Psoas muscle (tissue), 8 donors: Measurements from ENCODE around the gene F3. TPM values are rescaled to one million over a fixed set of nuclear protein-coding genes. Genes with fewer than 3 reads are reported as not detected.

Experiments
- ATAC-seq, 4 donors: fragments of 200-7000 bp; cut with Tn5 transposase; one replicate each; pipeline ENCODE4 v1.9.1; 2020; ENCODE audit warnings: moderate library complexity in 3 of 4, mild to moderate bottlenecking in 2 of 4
- DNase-seq, 2 donors: peaks; one replicate each; pipeline ENCODE4 v3.0.0-alpha.2; 2020
- H3K27ac ChIP-seq: fragments of 200-600 bp; one replicate; pipeline ENCODE4 v1.8.0; 2022
- H3K27me3 ChIP-seq, 3 donors: fragments of 200-600 bp in 1 of 3; one replicate each; pipeline versions ENCODE4 v1.6.1 to v1.8.0; 2013 to 2022; ENCODE audit warnings: low read length in 2 of 3, mild to moderate bottlenecking in 2 of 3, moderate library complexity in 1 of 3; ENCODE audit not compliant: insufficient read depth in 3 of 3
- H3K36me3 ChIP-seq, 2 donors: fragments of 200-600 bp in 1 of 2; one replicate each; pipeline versions ENCODE4 v1.6.1 to v1.8.0; 2013 to 2022; ENCODE audit warnings: low read depth in 1 of 2, mild to moderate bottlenecking in 1 of 2, moderate library complexity in 1 of 2; ENCODE audit not compliant: insufficient read depth in 1 of 2
- H3K4me1 ChIP-seq: fragments of 200-600 bp; one replicate; pipeline ENCODE4 v1.8.0; 2022
- H3K4me3 ChIP-seq: fragments of 200-600 bp; one replicate; pipeline ENCODE4 v1.8.0; 2022; ENCODE audit warnings: mild to moderate bottlenecking
- H3K9me3 ChIP-seq: fragments of 200-600 bp; one replicate; pipeline ENCODE4 v1.8.0; 2022
- WGBS, 3 donors: extraction: QIAGEN DNeasy Blood & Tissue Kit; methylation state at CpG; one replicate each; pipeline versions ENCODE4 v1.1.6 to v1.1.7; 2013; 5-methylcytosine and 5-hydroxymethylcytosine counted together
- intact Hi-C, 2 donors: fragments of 100-400 bp; cut with DNase I; formaldehyde crosslinking; loops; one replicate each; pipeline versions ENCODE4 v1.11.0 to v1.14.2; 2022
- polyA plus RNA-seq, 3 donors: library from polyadenylated mRNA; stranded (reverse); fragments of 200-250 nt; gene quantifications; one replicate each; pipeline ENCODE4 v1.2.3, GENCODE V29; 2013
- total RNA-seq, 4 donors: library from RNA; stranded (reverse); fragmentation: NEBNext Ultra II Directional in 2 of 4; extraction: Animal tissue kit (Norgen Biotek cat#: 25700) in 2 of 4; gene quantifications; one replicate each; pipeline versions ENCODE4 v1.2.1 to v1.2.4, GENCODE V29; 2021 to 2023
- TF ChIP-seq, protein P1 (sequence below): fragments of 200-600 bp; IDR thresholded peaks from one replicate; pipeline ENCODE4 v1.8.0; 2022; ENCODE audit warnings: antibody characterized with exemption
- donor health status: healthy with polysubstance abuse.
- donor health status: DM: no; HTN: no; CAD: no; lungs with moderate emphysema.
- donor health status: Bipolar disorder and iron deficiency.
- donor health status: healthy.
- donor health status: DM: yes; HTN: yes; CAD: no.
- donor health status: DM: no; HTN: no; CAD: no.
- donor health status: DM: no; HTN: no; CAD: no.
- donor health status: DM: yes; HTN: yes; CAD: no.

The F3 gene
- total and polyA plus RNA-seq, 7 donors = 1.5 to 5.8 (median 3.8) TPM

DNA sequence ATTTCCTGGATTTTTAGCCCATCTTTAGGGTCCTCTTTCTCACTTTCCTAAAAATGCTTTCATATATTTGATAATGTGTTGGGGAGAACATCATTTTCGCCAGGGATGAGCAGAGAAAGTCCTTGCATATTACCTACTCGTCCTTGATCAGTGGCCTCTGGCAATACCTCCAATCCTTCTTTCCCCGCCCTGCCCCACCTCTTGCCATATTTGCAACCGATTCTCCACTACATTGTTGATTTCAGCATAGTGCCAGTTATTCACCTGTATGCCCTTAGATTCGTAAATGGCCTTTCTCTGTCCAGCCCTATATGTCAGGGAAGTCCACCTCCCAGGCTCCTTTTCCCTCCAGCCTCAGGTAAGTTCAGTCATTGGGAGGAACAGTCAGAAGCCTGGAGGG, 13.5 kb upstream of the F3 start:
- Histone ChIP-seq H3K4me3 (no peak overlapping the region), H3K4me1 (no peaks in the 10 kb centered on the region), H3K27ac (no peak overlapping the region), H3K9me3 (no peaks in the 10 kb centered on the region), H3K27me3 (peaks cover 0 to 8% (median 0%) of the 10 kb centered on the region in 3 donors), H3K36me3 (no peaks in the 10 kb centered on the region)
- DNase-seq = no peak
- no peak for ATAC-seq
- WGBS, 3 donors = 89 to 94% (median 91%) methylated on average over 5 of the region's 5 CpGs
- TF ChIP-seq, protein P1, sequence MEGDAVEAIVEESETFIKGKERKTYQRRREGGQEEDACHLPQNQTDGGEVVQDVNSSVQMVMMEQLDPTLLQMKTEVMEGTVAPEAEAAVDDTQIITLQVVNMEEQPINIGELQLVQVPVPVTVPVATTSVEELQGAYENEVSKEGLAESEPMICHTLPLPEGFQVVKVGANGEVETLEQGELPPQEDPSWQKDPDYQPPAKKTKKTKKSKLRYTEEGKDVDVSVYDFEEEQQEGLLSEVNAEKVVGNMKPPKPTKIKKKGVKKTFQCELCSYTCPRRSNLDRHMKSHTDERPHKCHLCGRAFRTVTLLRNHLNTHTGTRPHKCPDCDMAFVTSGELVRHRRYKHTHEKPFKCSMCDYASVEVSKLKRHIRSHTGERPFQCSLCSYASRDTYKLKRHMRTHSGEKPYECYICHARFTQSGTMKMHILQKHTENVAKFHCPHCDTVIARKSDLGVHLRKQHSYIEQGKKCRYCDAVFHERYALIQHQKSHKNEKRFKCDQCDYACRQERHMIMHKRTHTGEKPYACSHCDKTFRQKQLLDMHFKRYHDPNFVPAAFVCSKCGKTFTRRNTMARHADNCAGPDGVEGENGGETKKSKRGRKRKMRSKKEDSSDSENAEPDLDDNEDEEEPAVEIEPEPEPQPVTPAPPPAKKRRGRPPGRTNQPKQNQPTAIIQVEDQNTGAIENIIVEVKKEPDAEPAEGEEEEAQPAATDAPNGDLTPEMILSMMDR = no peak
- intact Hi-C loops = no loop called here

DNA sequence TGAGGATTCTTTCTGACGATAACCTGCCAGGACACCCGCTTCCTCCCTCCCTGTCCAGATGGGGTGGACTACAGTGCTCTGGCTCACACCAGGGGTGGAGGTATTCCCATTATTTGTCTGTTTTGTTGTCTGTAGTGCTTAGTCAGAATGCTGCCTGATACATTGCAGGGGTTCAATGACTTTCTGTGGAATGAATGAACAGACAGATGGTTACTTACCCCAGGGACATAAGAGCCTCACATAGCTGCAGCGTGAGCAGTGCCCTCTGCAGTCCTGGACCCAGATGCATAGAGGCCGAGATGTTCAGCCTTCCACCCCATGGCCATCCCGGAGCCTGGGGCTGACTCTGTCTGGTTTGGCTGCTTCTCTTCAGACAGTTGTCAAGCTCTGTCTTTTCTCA, 13.0 kb upstream of the F3 start:
- no peak overlapping the region for H3K27ac ChIP-seq
- 39 to 53% (median 52%) methylated on average over 5 of the region's 5 CpGs for WGBS, 3 donors
- no peak overlapping the region for H3K4me3 ChIP-seq
- H3K4me1 ChIP-seq = no peaks in the 10 kb centered on the region
- H3K36me3 ChIP-seq = no peaks in the 10 kb centered on the region
- TF ChIP-seq, protein P1 = no peak
- H3K27me3 ChIP-seq = peaks cover 0 to 8% (median 0%) of the 10 kb centered on the region in 3 donors
- intact Hi-C loops = no loop called here
- no peak for ATAC-seq
- H3K9me3 ChIP-seq = no peaks in the 10 kb centered on the region
- DNase-seq = no peak

DNA sequence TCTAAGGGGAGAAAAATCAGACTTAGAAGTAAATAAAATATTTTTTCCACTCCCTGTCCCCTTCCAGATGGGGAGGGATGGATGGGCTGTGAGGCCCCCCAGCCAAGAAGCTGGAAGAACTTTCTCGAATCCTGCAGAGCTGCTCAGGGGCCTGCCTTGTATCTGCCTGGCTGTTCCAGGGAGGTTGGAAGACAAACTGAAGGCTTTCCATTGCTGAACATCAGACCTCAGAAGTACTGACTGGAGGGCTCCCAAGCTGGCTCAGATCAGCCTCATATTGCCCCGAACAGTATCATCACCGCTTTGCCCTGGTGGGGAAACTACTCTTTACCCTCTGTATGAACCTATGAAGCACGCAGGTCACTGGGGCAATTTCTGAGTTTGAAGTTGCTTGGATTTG, 12.4 kb upstream of the F3 start:
- intact Hi-C loops = no loop called here
- 71 to 83% (median 73%) methylated on average over 4 of the region's 4 CpGs for WGBS, 3 donors
- H3K9me3 ChIP-seq = no peaks in the 10 kb centered on the region
- H3K27ac ChIP-seq = no peak overlapping the region
- ATAC-seq = no peak
- no peak for DNase-seq
- peaks cover 0 to 14% (median 0%) of the 10 kb centered on the region in 3 donors for H3K27me3 ChIP-seq
- no peaks in the 10 kb centered on the region for H3K4me1 ChIP-seq
- TF ChIP-seq, protein P1 = no peak
- H3K4me3 ChIP-seq = no peak overlapping the region
- no peaks in the 10 kb centered on the region for H3K36me3 ChIP-seq

DNA sequence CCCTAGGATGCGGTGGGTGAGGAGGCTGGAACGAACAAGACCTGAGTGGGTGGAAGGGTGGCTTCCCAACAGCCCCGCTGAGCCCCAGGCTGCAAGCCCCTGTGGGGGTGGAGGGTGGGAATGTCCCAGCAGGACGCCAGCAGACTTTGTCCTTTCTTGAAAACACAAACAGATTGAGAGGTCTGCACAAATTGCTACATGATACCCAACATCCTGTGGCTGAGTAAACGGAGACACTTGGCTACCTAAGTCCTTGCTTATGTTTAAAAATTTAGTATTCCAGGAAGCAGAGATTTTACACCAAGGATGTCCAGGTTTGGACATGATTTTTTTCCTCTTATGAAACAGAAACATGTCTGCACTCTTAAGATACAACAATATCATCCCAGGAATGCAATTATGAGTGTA, 11.8 kb upstream of the F3 start:
- no peak for DNase-seq
- TF ChIP-seq, protein P1 = no peak
- no peaks in the 10 kb centered on the region for H3K36me3 ChIP-seq
- H3K4me1 ChIP-seq = no peaks in the 10 kb centered on the region
- intact Hi-C loops = no loop called here
- H3K4me3 ChIP-seq = no peak overlapping the region
- peaks cover 0 to 14% (median 0%) of the 10 kb centered on the region in 3 donors for H3K27me3 ChIP-seq
- 41 to 66% (median 42%) methylated on average over 5 of the region's 5 CpGs for WGBS, 3 donors
- H3K27ac ChIP-seq = no peak overlapping the region
- H3K9me3 ChIP-seq = no peaks in the 10 kb centered on the region
- no peak for ATAC-seq

DNA sequence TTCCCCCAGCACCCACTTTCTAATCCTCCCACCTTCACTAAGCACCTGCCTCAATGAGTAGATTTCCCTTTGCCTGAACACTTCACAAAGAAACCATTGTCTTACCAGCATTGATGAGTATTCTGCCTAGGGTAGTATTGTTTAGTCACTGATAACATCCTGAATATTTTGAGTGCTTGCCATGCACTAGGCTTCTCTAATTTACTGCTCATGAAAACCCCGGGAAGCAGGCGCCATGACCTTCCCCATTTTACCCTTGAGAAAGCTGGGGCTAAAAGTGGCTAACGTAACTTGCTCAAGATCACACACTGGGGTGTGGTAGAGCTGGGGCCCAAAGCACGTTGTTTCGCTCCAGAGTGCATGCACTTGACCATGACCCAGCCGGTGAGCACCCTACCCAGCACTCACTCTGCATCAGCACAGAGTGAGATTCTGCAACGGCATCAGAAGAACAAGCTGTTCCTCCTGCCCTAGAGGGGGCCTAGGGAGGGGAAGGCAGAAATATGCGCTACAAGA, 10.6 kb upstream of the F3 start:
- ATAC-seq (no peak), DNase-seq (no peak)
- no peak overlapping the region for H3K27ac ChIP-seq
- no peaks in the 10 kb centered on the region for H3K36me3 ChIP-seq
- 65 to 84% (median 75%) methylated on average over 8 of the region's 8 CpGs for WGBS, 3 donors
- TF ChIP-seq, protein P1 = no peak
- H3K27me3 ChIP-seq = peaks cover 0 to 14% (median 0%) of the 10 kb centered on the region in 3 donors
- no peak overlapping the region for H3K4me3 ChIP-seq
- intact Hi-C loops = no loop called here
- H3K4me1 ChIP-seq = no peaks in the 10 kb centered on the region
- H3K9me3 ChIP-seq = no peaks in the 10 kb centered on the region
